Kidney (tissue), 2 donors: ENCODE data around the gene ACAA1. TPM values are rescaled to one million over a fixed set of nuclear protein-coding genes. Genes with fewer than 3 reads are reported as not detected.

ENCODE experiments used
- polyA plus RNA-seq: library from polyadenylated mRNA; stranded (reverse); fragments of 350-450 nt; fragmentation: Illumina TruSeq; extraction: RNeasy Lipid Tissue Mini Kit (QIAGEN cat#74804); gene quantifications from one replicate; pipeline ENCODE4 v1.2.3, GENCODE V29; 2014; ENCODE audit warnings: low read depth, low replicate concordance; ENCODE audit not compliant: insufficient read depth
- total RNA-seq: library from RNA; stranded (reverse); fragmentation: NEBNext Ultra II Directional; extraction: Animal tissue kit (Norgen Biotek cat#: 25700); gene quantifications from one replicate; pipeline ENCODE4 v1.2.1, GENCODE V29; 2021
- donor health status: DM: yes; HTN: yes; CAD: no.

The ACAA1 gene
- total and polyA plus RNA-seq, 2 donors from 2014 or later: 90.0 to 566 TPM

Other genes with a start within 250 kb of the ACAA1 start
- gene VILL, start 146.3 kb downstream of the ACAA1 start, total RNA-seq: 7.6 TPM
- 7.4 TPM for gene VILL, start 146.3 kb downstream of the ACAA1 start, polyA plus RNA-seq
- gene PLCD1, start 107.5 kb downstream of the ACAA1 start, total RNA-seq: 50.0 TPM
- gene PLCD1, start 107.5 kb downstream of the ACAA1 start, polyA plus RNA-seq: 39.1 TPM
- 3.3 TPM for gene DLEC1, start 97.9 kb downstream of the ACAA1 start, total RNA-seq
- 0.52 TPM for gene DLEC1, start 97.9 kb downstream of the ACAA1 start, polyA plus RNA-seq
- gene MYD88, start 1.5 kb upstream of the ACAA1 start, total RNA-seq: 34.5 TPM
- gene MYD88, start 1.5 kb upstream of the ACAA1 start, polyA plus RNA-seq: 20.8 TPM
- 40.0 TPM for gene OXSR1, start 28.4 kb upstream of the ACAA1 start, total RNA-seq
- 16.7 TPM for gene OXSR1, start 28.4 kb upstream of the ACAA1 start, polyA plus RNA-seq
- 0.16 TPM for gene SLC22A13, start 128.7 kb upstream of the ACAA1 start, total RNA-seq
- 9.9 TPM for gene SLC22A13, start 128.7 kb upstream of the ACAA1 start, polyA plus RNA-seq
- 0.19 TPM for gene SLC22A14, start 145.2 kb upstream of the ACAA1 start, total RNA-seq
- gene SLC22A14, start 145.2 kb upstream of the ACAA1 start, polyA plus RNA-seq: 0.75 TPM
- gene XYLB, start 209.7 kb upstream of the ACAA1 start, total RNA-seq: 6.0 TPM
- gene XYLB, start 209.7 kb upstream of the ACAA1 start, polyA plus RNA-seq: 7.9 TPM